Measurements from ENCODE around the gene USP48.

DNA sequence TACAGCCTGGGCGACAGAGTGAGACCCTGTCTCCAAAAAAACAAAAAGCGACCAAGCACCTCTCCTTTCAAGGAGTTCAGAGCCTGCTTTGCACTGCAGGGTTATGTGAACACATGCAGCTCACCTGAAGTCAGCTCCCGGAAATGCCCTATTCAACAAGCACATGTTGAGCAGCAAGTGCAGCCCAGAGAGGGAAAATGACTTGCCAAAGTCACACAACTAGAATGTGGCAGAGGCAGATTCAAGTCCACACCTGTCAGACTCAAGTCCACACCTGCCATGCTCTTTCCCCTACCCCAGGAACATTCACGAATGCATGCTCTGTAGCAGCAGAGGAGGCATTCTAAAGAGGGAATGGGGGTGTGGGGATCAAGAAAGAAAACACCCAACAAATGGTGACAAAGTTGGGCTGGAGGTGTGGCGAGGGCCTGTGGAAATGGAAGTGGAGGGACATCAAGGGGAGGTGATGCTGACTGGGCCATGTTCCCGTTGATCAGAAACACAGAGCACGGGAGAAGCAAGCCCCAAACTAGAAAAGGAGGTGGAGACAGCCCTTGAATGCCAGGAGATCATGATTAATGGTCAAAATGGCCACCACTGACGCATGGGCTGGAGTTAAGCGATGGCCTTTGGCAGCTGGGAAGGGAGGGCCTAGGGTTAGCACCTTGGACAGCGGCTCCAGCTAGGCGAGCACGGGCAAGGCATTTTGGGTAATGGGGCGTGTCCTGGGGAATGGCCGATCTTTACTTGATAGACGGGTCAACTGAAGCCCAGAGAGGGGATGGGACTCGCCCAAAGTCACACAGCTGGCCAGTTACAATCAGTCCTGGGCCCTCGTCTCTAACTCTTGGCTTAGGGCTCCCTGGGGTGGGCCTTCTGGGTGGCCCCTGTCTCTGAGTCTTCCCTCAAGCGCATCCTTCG is 135.3 kb downstream of the USP48 start:
- TF ChIP-seq GATA2 (IDR thresholded peaks at IDR 0.05; ENCODE audit: low read depth, low read length) = no peak
- TF ChIP-seq GATA3 (IDR thresholded peaks at IDR 0.05; ENCODE audit: low read depth, low read length) = no peak

All from SH-SY5Y (cell line).